H9 (cell line): ENCODE results near the gene NCCRP1. TPM values are rescaled to one million over a fixed set of nuclear protein-coding genes. Genes with fewer than 3 reads are reported as not detected.
A peak's percentile ranks its signal among the peaks of the same experiment; 100 is the strongest.

Experiments used
- DNase-seq: peaks from one replicate; pipeline ENCODE4 v3.0.0-alpha.2; 2017
- H2AFZ ChIP-seq: one replicate; pipeline ENCODE4 v1.6.1; 2013; ENCODE audit warnings: mild to moderate bottlenecking, low read length, control low read depth, moderate library complexity
- H2AK5ac ChIP-seq: 2 replicates; pipeline ENCODE4 v1.6.1; 2013; ENCODE audit warnings: low read length, control low read depth, mixed read lengths; ENCODE audit not compliant: insufficient read length
- H2BK120ac ChIP-seq: one replicate; pipeline ENCODE4 v1.6.1; 2013; ENCODE audit warnings: low read depth, mild to moderate bottlenecking, low read length, control low read depth, inconsistent platforms; ENCODE audit not compliant: poor library complexity, severe bottlenecking
- H2BK12ac ChIP-seq: 2 replicates; pipeline ENCODE4 v1.6.1; 2013; ENCODE audit warnings: low read length, control low read depth, mixed read lengths, low read depth; ENCODE audit not compliant: insufficient read length
- H2BK15ac ChIP-seq: 2 replicates; pipeline ENCODE4 v1.6.1; 2013; ENCODE audit warnings: low read depth, low read length, control low read depth
- H2BK20ac ChIP-seq: one replicate; pipeline ENCODE4 v1.6.1; 2013; ENCODE audit warnings: low read depth, mild to moderate bottlenecking, low read length, control low read depth, inconsistent platforms; ENCODE audit not compliant: poor library complexity, severe bottlenecking
- H2BK5ac ChIP-seq: 2 replicates; pipeline ENCODE4 v1.6.1; 2013; ENCODE audit warnings: low read length, control low read depth, mixed read lengths; ENCODE audit not compliant: insufficient read length
- H3K14ac ChIP-seq: 2 replicates; pipeline ENCODE4 v1.6.1; 2013; ENCODE audit warnings: low read length, control low read depth; ENCODE audit not compliant: insufficient read depth
- H3K18ac ChIP-seq: 2 replicates; pipeline ENCODE4 v1.6.1; 2013; ENCODE audit warnings: low read depth, mild to moderate bottlenecking, mixed read lengths, low read length, control low read depth; ENCODE audit not compliant: insufficient read length
- H3K23ac ChIP-seq: 2 replicates; pipeline ENCODE4 v1.6.1; 2013; ENCODE audit warnings: low read length, control low read depth, mixed read lengths, low read depth; ENCODE audit not compliant: insufficient read length
- H3K23me2 ChIP-seq: 2 replicates; pipeline ENCODE4 v1.6.1; 2013; ENCODE audit warnings: low read depth, mild to moderate bottlenecking, mixed read lengths, low read length, control low read depth; ENCODE audit not compliant: insufficient read length, poor library complexity, severe bottlenecking
- H3K27ac ChIP-seq: 2 replicates; pipeline ENCODE4 v1.5.1; 2013; ENCODE audit warnings: low read length, control low read depth, mixed read lengths, low read depth; ENCODE audit not compliant: insufficient read length
- H3K27me3 ChIP-seq: 2 replicates; pipeline ENCODE4 v1.6.1; 2013; ENCODE audit warnings: low read length, control low read depth, inconsistent platforms; ENCODE audit not compliant: insufficient read depth
- H3K4ac ChIP-seq: 2 replicates; pipeline ENCODE4 v1.6.1; 2013; ENCODE audit warnings: low read depth, mild to moderate bottlenecking, control low read depth, inconsistent platforms, low read length, moderate library complexity
- H3K4me1 ChIP-seq: 2 replicates; pipeline ENCODE4 v1.6.1; 2013; ENCODE audit warnings: low read length, control low read depth, inconsistent platforms; ENCODE audit not compliant: insufficient read depth
- H3K4me2 ChIP-seq: 2 replicates; pipeline ENCODE4 v1.6.1; 2013; ENCODE audit warnings: low read length, control low read depth, mixed read lengths; ENCODE audit not compliant: insufficient read length, insufficient read depth
- H3K56ac ChIP-seq: 2 replicates; pipeline ENCODE4 v1.6.1; 2013; ENCODE audit warnings: low read depth, mild to moderate bottlenecking, mixed read lengths, low read length, control low read depth; ENCODE audit not compliant: insufficient read length
- H3K79me1 ChIP-seq: 2 replicates; pipeline ENCODE4 v1.6.1; 2013; ENCODE audit warnings: low read depth, mild to moderate bottlenecking, moderate library complexity, low read length, control low read depth, inconsistent platforms; ENCODE audit not compliant: insufficient read depth, poor library complexity, severe bottlenecking
- H3K79me2 ChIP-seq: 2 replicates; pipeline ENCODE4 v1.6.1; 2013; ENCODE audit warnings: low read length, control low read depth, inconsistent platforms; ENCODE audit not compliant: insufficient read depth
- H3K9ac ChIP-seq: 2 replicates; pipeline ENCODE4 v1.6.1; 2013; ENCODE audit warnings: low read length, control low read depth, mixed read lengths; ENCODE audit not compliant: insufficient read length; ENCODE audit errors: extremely low read depth
- H3K9me3 ChIP-seq: one replicate; pipeline ENCODE4 v1.6.1; 2013; ENCODE audit warnings: low read depth, low read length, inconsistent platforms; ENCODE audit not compliant: control insufficient read depth
- H3T11ph ChIP-seq: one replicate; pipeline ENCODE4 v1.6.1; 2013; ENCODE audit warnings: mild to moderate bottlenecking, low read length, control low read depth, inconsistent platforms
- H4K20me1 ChIP-seq: one replicate; pipeline ENCODE4 v1.6.1; 2013; ENCODE audit not compliant: control insufficient read depth, insufficient read length, insufficient read depth
- H4K5ac ChIP-seq: 2 replicates; pipeline ENCODE4 v1.6.1; 2013; ENCODE audit warnings: low read depth, mild to moderate bottlenecking, mixed read lengths, low read length, control low read depth; ENCODE audit not compliant: insufficient read length
- H4K8ac ChIP-seq: replicated peaks from 2 replicates; pipeline ENCODE4 v1.6.1; 2013; ENCODE audit warnings: low read length, control low read depth, mixed read lengths, low read depth; ENCODE audit not compliant: insufficient read length
- H4K91ac ChIP-seq: 2 replicates; pipeline ENCODE4 v1.6.1; 2013; ENCODE audit warnings: low read depth, mild to moderate bottlenecking, moderate library complexity, mixed read lengths, low read length, control low read depth; ENCODE audit not compliant: insufficient read length
- H3K27ac Mint-ChIP-seq, 3 experiments: 2 replicates in 2 of 3; 3 replicates in 1 of 3; pipeline ENCODE4 v1.8.0; 2020 to 2021; ENCODE audit warnings: mixed read lengths in 3 of 3, mild to moderate bottlenecking in 1 of 3, moderate library complexity in 1 of 3
- H3K27me3 Mint-ChIP-seq: 2 replicates; pipeline ENCODE4 v1.8.0; 2021; ENCODE audit warnings: low read depth, mild to moderate bottlenecking, moderate library complexity, mixed read lengths
- H3K36me3 Mint-ChIP-seq, 3 experiments: 2 replicates in 2 of 3; 3 replicates in 1 of 3; pipeline ENCODE4 v1.8.0; 2020 to 2021; ENCODE audit warnings: low read depth in 3 of 3, mixed read lengths in 3 of 3; ENCODE audit not compliant: insufficient read depth in 1 of 3
- H3K4me1 Mint-ChIP-seq, 2 experiments: 2 replicates each; pipeline ENCODE4 v1.8.0; 2020; ENCODE audit warnings: mixed read lengths in 2 of 2
- H3K4me3 Mint-ChIP-seq, 2 experiments: 2 replicates in 1 of 2; 3 replicates in 1 of 2; pipeline ENCODE4 v1.8.0; 2020 to 2021; ENCODE audit warnings: mild to moderate bottlenecking in 2 of 2, mixed read lengths in 2 of 2, moderate library complexity in 1 of 2
- H3K9me3 Mint-ChIP-seq, 2 experiments: 2 replicates in 1 of 2; 3 replicates in 1 of 2; pipeline ENCODE4 v1.8.0; 2020; ENCODE audit warnings: mild to moderate bottlenecking in 2 of 2, mixed read lengths in 2 of 2, moderate library complexity in 1 of 2
- WGBS: extraction: QIAGEN DNeasy Blood & Tissue Kit; methylation state at CpG from one replicate; pipeline ENCODE4 v1.1.7; 2013; ENCODE audit warnings: missing lambda C conversion rate, low lambda C conversion rate, mixed read lengths; ENCODE audit not compliant: insufficient read length; ENCODE audit errors: extremely low coverage; 5-methylcytosine and 5-hydroxymethylcytosine counted together
- total RNA-seq: library from RNA; stranded (reverse); gene quantifications from 2 replicates; pipeline ENCODE4 v1.2.1, GENCODE V29; 2021
- TF ChIP-seq, protein P1 (sequence below): fragments of 200-600 bp; sonication (generic); conservative IDR thresholded peaks from 3 replicates; pipeline ENCODE4 v1.8.0; 2021; ENCODE audit warnings: antibody characterized with exemption, mild to moderate bottlenecking

NCCRP1 gene
- total RNA-seq, 1 experiment from 2014 or later: 1.9 TPM

DNA sequence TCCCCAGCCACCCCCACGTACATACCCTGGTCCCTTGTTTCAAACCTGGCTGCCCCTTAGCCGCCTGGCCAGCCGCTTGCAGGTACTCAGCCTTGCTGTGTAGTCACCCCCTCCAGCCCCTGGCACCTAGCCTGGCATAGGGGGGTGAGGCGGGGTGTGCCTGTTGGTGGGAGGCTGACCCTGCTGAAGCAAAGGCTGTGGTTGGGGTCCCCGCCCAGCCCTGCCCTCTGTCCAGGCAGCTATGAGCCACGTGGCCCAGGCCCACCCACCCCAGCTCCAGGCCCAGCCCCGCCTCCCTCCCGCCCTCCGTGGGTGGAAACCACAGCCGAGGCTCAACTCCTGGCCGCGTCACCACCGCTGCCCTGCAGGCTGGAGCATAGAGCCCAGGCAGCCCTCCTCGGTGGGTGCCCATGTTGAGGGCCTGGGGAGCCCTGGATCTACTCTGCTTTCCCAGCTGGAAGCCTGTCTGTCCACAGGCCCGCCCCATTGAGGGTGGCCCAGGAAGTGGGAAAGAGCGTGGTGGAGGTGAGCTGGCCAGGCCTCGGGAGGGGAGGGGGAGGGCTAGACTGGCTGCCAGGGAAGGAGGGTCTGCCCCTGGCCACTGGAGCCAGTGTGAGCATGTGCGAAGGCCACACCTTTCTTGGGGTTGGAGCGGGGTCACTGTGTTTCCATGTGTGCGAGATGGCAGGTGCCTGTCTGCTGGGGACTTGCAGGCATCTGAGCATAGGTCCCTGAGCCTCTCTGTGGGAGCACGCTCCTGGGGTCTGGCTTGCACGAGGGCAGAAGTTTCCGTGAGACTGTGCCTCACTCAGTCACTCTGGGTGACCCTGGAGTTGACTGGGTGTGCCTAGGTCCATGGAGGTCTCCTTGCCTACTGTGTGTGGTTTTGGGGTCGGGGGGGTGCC is 40.2 kb upstream of the NCCRP1 start:
- H2AK5ac ChIP-seq: no peak overlapping the region
- Mint-ChIP-seq H3K4me1 (peaks cover 37 to 52% of the 10 kb centered on the region in 2 experiments), H3K27me3 (no peaks in the 10 kb centered on the region), H3K4me3 (no peak overlapping the region), H3K36me3 (peaks cover 2 to 13% (median 6%) of the 10 kb centered on the region in 3 experiments; a peak in 6 of 7 replicates), H3K27ac (peak overlapping the region in 2 of 3 experiments; percentile 70 to 75; a peak in 3 of 7 replicates), H3K9me3 (no peaks in the 10 kb centered on the region)
- H3K9ac ChIP-seq: no peak overlapping the region
- H3K27ac ChIP-seq: no peak overlapping the region
- H2BK20ac ChIP-seq: no peak overlapping the region
- no CpG with 5 or more reads among the region's 24 CpGs for WGBS
- peaks cover 2% of the 10 kb centered on the region for H3K23me2 ChIP-seq
- H2BK120ac ChIP-seq: no peak overlapping the region
- no peak for DNase-seq
- H2BK15ac ChIP-seq: no peak overlapping the region
- H3T11ph ChIP-seq: no peak overlapping the region
- no peak overlapping the region for H4K8ac ChIP-seq
- H4K5ac ChIP-seq: no peak overlapping the region
- no peak overlapping the region for H3K56ac ChIP-seq
- no peak overlapping the region for H2BK5ac ChIP-seq
- H4K20me1 ChIP-seq: peaks cover 5% of the 10 kb centered on the region
- no peak overlapping the region for H2AFZ ChIP-seq
- TF ChIP-seq, protein P1, sequence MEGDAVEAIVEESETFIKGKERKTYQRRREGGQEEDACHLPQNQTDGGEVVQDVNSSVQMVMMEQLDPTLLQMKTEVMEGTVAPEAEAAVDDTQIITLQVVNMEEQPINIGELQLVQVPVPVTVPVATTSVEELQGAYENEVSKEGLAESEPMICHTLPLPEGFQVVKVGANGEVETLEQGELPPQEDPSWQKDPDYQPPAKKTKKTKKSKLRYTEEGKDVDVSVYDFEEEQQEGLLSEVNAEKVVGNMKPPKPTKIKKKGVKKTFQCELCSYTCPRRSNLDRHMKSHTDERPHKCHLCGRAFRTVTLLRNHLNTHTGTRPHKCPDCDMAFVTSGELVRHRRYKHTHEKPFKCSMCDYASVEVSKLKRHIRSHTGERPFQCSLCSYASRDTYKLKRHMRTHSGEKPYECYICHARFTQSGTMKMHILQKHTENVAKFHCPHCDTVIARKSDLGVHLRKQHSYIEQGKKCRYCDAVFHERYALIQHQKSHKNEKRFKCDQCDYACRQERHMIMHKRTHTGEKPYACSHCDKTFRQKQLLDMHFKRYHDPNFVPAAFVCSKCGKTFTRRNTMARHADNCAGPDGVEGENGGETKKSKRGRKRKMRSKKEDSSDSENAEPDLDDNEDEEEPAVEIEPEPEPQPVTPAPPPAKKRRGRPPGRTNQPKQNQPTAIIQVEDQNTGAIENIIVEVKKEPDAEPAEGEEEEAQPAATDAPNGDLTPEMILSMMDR: no peak
- H3K4me2 ChIP-seq: no peak overlapping the region
- H3K4me1 ChIP-seq: peaks cover 5% of the 10 kb centered on the region; the same call in 1 of the 2 replicates
- no peak overlapping the region for H4K91ac ChIP-seq
- peaks cover 4% of the 10 kb centered on the region; the same call in 1 of the 2 replicates for H3K79me2 ChIP-seq
- H3K4ac ChIP-seq: no peak overlapping the region
- H3K18ac ChIP-seq: no peak overlapping the region
- H3K14ac ChIP-seq: no peak overlapping the region; the same call in 1 of the 2 replicates
- no peak overlapping the region for H2BK12ac ChIP-seq
- H3K9me3 ChIP-seq: no peaks in the 10 kb centered on the region
- no peaks in the 10 kb centered on the region for H3K27me3 ChIP-seq
- H3K23ac ChIP-seq: no peak overlapping the region
- no peaks in the 10 kb centered on the region for H3K79me1 ChIP-seq
